SK-N-MC (cell line): ENCODE data around the gene SERPINA3.

ENCODE experiments used
- EZH2 ChIP-seq: fragments of 200-600 bp; sonication (generic); IDR thresholded peaks from one replicate; pipeline ENCODE4 v1.6.1; 2017; ENCODE audit warnings: antibody characterized with exemption
- POLR2AphosphoS5 ChIP-seq: IDR thresholded peaks from 2 replicates; pipeline ENCODE4 v1.6.1; 2012; ENCODE audit warnings: mild to moderate bottlenecking, low read depth, low read length, borderline replicate concordance

GRCh38 chr14:94578712-94579111 lies 33.5 kb upstream of the SERPINA3 start:
- no peak for TF ChIP-seq POLR2AphosphoS5
- TF ChIP-seq EZH2: no peak
